Panc1 (cell line): ENCODE measurements around the gene ATP8B3. TPM values are rescaled to one million over a fixed set of nuclear protein-coding genes. Genes with fewer than 3 reads are reported as not detected.

Experiments used
- ATAC-seq: fragments of 200-7000 bp; cut with Tn5 transposase; 2 replicates; pipeline ENCODE4 v1.9.1; 2020; ENCODE audit warnings: mild to moderate bottlenecking, moderate library complexity
- BruUV-seq: library from RNA; stranded (reverse); fragments of 400-500 nt; replicated peaks from 2 replicates; lab custom pipeline; 2021; lab: Mats Ljungman, UMichigan
- CTCF ChIA-PET: fragments of 300-600 bp; sonication (Branson Sonifier 250); formaldehyde crosslinking; loops from one replicate; lab custom pipeline; 2022; ENCODE audit warnings: antibody characterized with exemption; lab: Charles Lee
- POLR2A ChIA-PET: fragments of 300-600 bp; sonication (Branson Sonifier 250); formaldehyde crosslinking; loops from one replicate; lab custom pipeline; 2022; ENCODE audit warnings: antibody characterized with exemption; lab: Charles Lee
- DNase-seq: peaks from one replicate; pipeline ENCODE4 v3.0.0-alpha.2; 2010; ENCODE audit warnings: low read depth, low spot score
- H3K27ac ChIP-seq: 2 replicates; pipeline ENCODE4 v1.5.1; 2011; ENCODE audit warnings: mild to moderate bottlenecking, low read length, inconsistent platforms
- H3K27me3 ChIP-seq: fragments of 200-500 bp; sonication (Bioruptor generic); 2 replicates; pipeline ENCODE4 v1.6.0; 2014; ENCODE audit warnings: low read length, inconsistent platforms; ENCODE audit not compliant: control insufficient read depth, insufficient read depth
- H3K36me3 ChIP-seq: fragments of 200-500 bp; sonication (Bioruptor generic); 2 replicates; pipeline ENCODE4 v1.5.1; 2014; ENCODE audit warnings: inconsistent platforms, mild to moderate bottlenecking, low read length, moderate library complexity; ENCODE audit not compliant: control insufficient read depth, insufficient read depth
- H3K4me1 ChIP-seq: 2 replicates; pipeline ENCODE4 v1.5.1; 2011; ENCODE audit warnings: inconsistent platforms, mild to moderate bottlenecking, low read length, moderate library complexity; ENCODE audit not compliant: control insufficient read depth, insufficient read depth
- H3K4me3 ChIP-seq, 2 experiments: 2 replicates each; pipeline ENCODE4 v1.5.1; 2011 to 2012; ENCODE audit warnings: low read depth in 2 of 2, low read length in 2 of 2, mild to moderate bottlenecking in 2 of 2, inconsistent platforms in 1 of 2, moderate library complexity in 1 of 2
- H3K9me3 ChIP-seq: fragments of 200-500 bp; sonication (Bioruptor generic); 2 replicates; pipeline ENCODE4 v1.5.1; 2014; ENCODE audit warnings: low read depth, mild to moderate bottlenecking, inconsistent platforms, low read length, moderate library complexity; ENCODE audit not compliant: control insufficient read depth, insufficient read depth
- CTCF ChIP-seq: fragments of 450-650 bp; IDR thresholded peaks from 2 replicates; pipeline ENCODE4 v1.5.1; 2017; ENCODE audit warnings: mild to moderate bottlenecking
- POLR2AphosphoS5 ChIP-seq: IDR thresholded peaks from 2 replicates; pipeline ENCODE4 v1.6.1; 2012; ENCODE audit warnings: mild to moderate bottlenecking, low read depth, low read length, moderate library complexity
- REST ChIP-seq, 2 experiments: IDR thresholded peaks; 2 replicates each; pipeline ENCODE4 v1.6.1; 2011 to 2012; ENCODE audit warnings: low read depth in 2 of 2, control low read depth in 1 of 2, low read length in 1 of 2, mild to moderate bottlenecking in 1 of 2, moderate library complexity in 1 of 2; ENCODE audit not compliant: insufficient read depth in 1 of 2
- SIN3A ChIP-seq: IDR thresholded peaks from 2 replicates; pipeline ENCODE4 v1.6.1; 2012; ENCODE audit warnings: low read depth, mild to moderate bottlenecking, low read length, moderate library complexity, borderline replicate concordance; ENCODE audit not compliant: insufficient read depth
- TCF7L2 ChIP-seq: IDR thresholded peaks from 2 replicates; pipeline ENCODE4 v1.6.1; 2011; ENCODE audit warnings: mild to moderate bottlenecking, low read depth, low read length, inconsistent platforms
- in situ Hi-C: cut with HindIII; loops from 2 replicates; pipeline ENCODE4 v1.10.0; 2016; ENCODE audit warnings: low sequenced_read_pairs, low pct_unique_long_range_greater_than_20kb
- intact Hi-C: fragments of 100-400 bp; cut with micrococcal nuclease; formaldehyde crosslinking; loops from one replicate; pipeline ENCODE4 v1.10.0; 2022; ENCODE audit not compliant: unreplicated experiment
- total RNA-seq: library from RNA; stranded (reverse); gene quantifications from one replicate; pipeline ENCODE4 v1.2.1, GENCODE V29; 2021; ENCODE audit not compliant: unreplicated experiment

The ATP8B3 gene
- total RNA-seq, 1 experiment from 2014 or later = 67.7 TPM

GRCh38 chr19:1854039-1854541 is 42.0 kb upstream of the ATP8B3 start:
- TF ChIP-seq REST (IDR thresholded peaks at IDR 0.05; ENCODE audit: insufficient read depth in 1 of 2, low read depth in 2 of 2, low read length in 1 of 2) = no peak
- no peak for TF ChIP-seq SIN3A
- TF ChIP-seq CTCF = no peak
- TF ChIP-seq TCF7L2 = no peak
- no peak for TF ChIP-seq POLR2AphosphoS5
- Histone ChIP-seq H3K4me3 (peak overlapping the region; percentile 27 to 48), H3K27ac (peak overlapping the region; percentile 92)

GRCh38 chr19:1853295-1854038 is 41.4 kb upstream of the ATP8B3 start:
- no peaks in the 10 kb centered on the region for H3K27me3 ChIP-seq
- DNase-seq = no peak
- peak overlapping the region; percentile 92 for H3K27ac ChIP-seq
- no peaks in the 10 kb centered on the region for H3K36me3 ChIP-seq
- no peaks in the 10 kb centered on the region for H3K9me3 ChIP-seq
- POLR2A ChIA-PET = no interaction called here
- intact Hi-C loops (no loop called here), in situ Hi-C loops (no loop called here)
- peaks cover 42% of the 10 kb centered on the region for H3K4me1 ChIP-seq
- CTCF ChIA-PET = no interaction called here
- TF ChIP-seq TCF7L2 (no peak), POLR2AphosphoS5 (peak; percentile 32; the same call in 1 of the 2 replicates), CTCF (peak; percentile 94)
- BruUV-seq = TSS peak; percentile 83
- H3K4me3 ChIP-seq = no peak overlapping the region
- ATAC-seq = peak; percentile 6

More at GRCh38 chr19:1854039-1854541, 42.0 kb upstream of the ATP8B3 start:
- BruUV-seq = no TSS peak
- intact Hi-C loops (no loop called here), in situ Hi-C loops (no loop called here)
- ChIA-PET POLR2A (no interaction called here), CTCF (interaction anchor here (0.6 kb wide), 1 partner anchor 37 kb away, joined by 6 read pairs; no protein-coding TSS in a partner anchor)
- H3K27me3 ChIP-seq = no peaks in the 10 kb centered on the region
- DNase-seq = no peak
- H3K4me1 ChIP-seq = peaks cover 47% of the 10 kb centered on the region
- no peak for ATAC-seq
- H3K9me3 ChIP-seq = no peaks in the 10 kb centered on the region
- no peaks in the 10 kb centered on the region for H3K36me3 ChIP-seq
